OCI-LY1 (cell line): ENCODE measurements around the gene ACVR1.

Source experiments
- H2AFZ ChIP-seq: fragments of 200-600 bp; sonication (generic), shearing (Covaris generic); 2 replicates; pipeline ENCODE4 v1.6.0; 2014; ENCODE audit warnings: antibody characterized with exemption, mild to moderate bottlenecking, low read length
- H3F3A ChIP-seq: fragments of 200-600 bp; sonication (generic), shearing (Covaris generic); 2 replicates; pipeline ENCODE4 v1.6.0; 2014; ENCODE audit warnings: mild to moderate bottlenecking, antibody characterized with exemption, low read length, moderate library complexity; ENCODE audit not compliant: insufficient read depth
- H3K27ac ChIP-seq: fragments of 200-600 bp; sonication (generic); 2 replicates; pipeline ENCODE4 v1.5.1; 2014; ENCODE audit warnings: low read length, mixed run types, mild to moderate bottlenecking, low read depth; ENCODE audit not compliant: poor library complexity, severe bottlenecking
- H3K27me3 ChIP-seq: fragments of 200-600 bp; sonication (generic); 2 replicates; pipeline ENCODE4 v1.6.0; 2014; ENCODE audit warnings: antibody characterized with exemption, mild to moderate bottlenecking, low read length, moderate library complexity; ENCODE audit not compliant: insufficient read depth
- H3K36me3 ChIP-seq: fragments of 200-600 bp; sonication (generic); 2 replicates; pipeline ENCODE4 v1.6.1; 2014; ENCODE audit warnings: mild to moderate bottlenecking, antibody characterized with exemption, low read length, moderate library complexity, mixed read lengths; ENCODE audit not compliant: insufficient read depth
- H3K4me1 ChIP-seq: fragments of 200-600 bp; sonication (generic); 2 replicates; pipeline ENCODE4 v1.5.1; 2014; ENCODE audit warnings: mild to moderate bottlenecking, low read length, moderate library complexity; ENCODE audit not compliant: insufficient read depth, severe bottlenecking
- H3K4me2 ChIP-seq: fragments of 200-600 bp; sonication (generic), shearing (Covaris generic); 2 replicates; pipeline ENCODE4 v1.6.1; 2014; ENCODE audit warnings: low read length
- H3K4me3 ChIP-seq: fragments of 200-600 bp; sonication (generic); 2 replicates; pipeline ENCODE4 v1.5.1; 2014; ENCODE audit warnings: low read length, low read depth, mild to moderate bottlenecking, mixed read lengths; ENCODE audit not compliant: poor library complexity, severe bottlenecking
- H3K79me2 ChIP-seq: fragments of 200-600 bp; shearing (Covaris generic); 2 replicates; pipeline ENCODE4 v1.6.1; 2016; ENCODE audit warnings: mixed run types, low read length, mixed read lengths; ENCODE audit not compliant: insufficient read depth
- H3K9ac ChIP-seq: fragments of 200-600 bp; sonication (generic), shearing (Covaris generic); 2 replicates; pipeline ENCODE4 v1.6.1; 2014; ENCODE audit warnings: mild to moderate bottlenecking, low read length, mixed read lengths
- H3K9me2 ChIP-seq: fragments of 200-600 bp; sonication (generic), shearing (Covaris generic); 2 replicates; pipeline ENCODE4 v1.6.1; 2014; ENCODE audit warnings: low read depth, mild to moderate bottlenecking, low read length, mixed read lengths
- H3K9me3 ChIP-seq: fragments of 200-600 bp; shearing (Covaris generic); 2 replicates; pipeline ENCODE4 v1.6.1; 2014; ENCODE audit warnings: low read length, mixed read lengths
- H4K20me1 ChIP-seq: fragments of 200-600 bp; sonication (generic), shearing (Covaris generic); 2 replicates; pipeline ENCODE4 v1.6.0; 2016; ENCODE audit warnings: mild to moderate bottlenecking, low read length; ENCODE audit not compliant: insufficient read depth
- EZH2 ChIP-seq: fragments of 200-600 bp; sonication (generic), shearing (Covaris generic); IDR thresholded peaks from 2 replicates; pipeline ENCODE4 v1.8.0; 2017; ENCODE audit warnings: borderline replicate concordance, mixed run types, mild to moderate bottlenecking, antibody characterized with exemption, low read length, moderate library complexity, mixed read lengths
- TF ChIP-seq, protein P1 (sequence below): fragments of 200-600 bp; sonication (generic), shearing (Covaris generic); IDR thresholded peaks from 2 replicates; pipeline ENCODE4 v1.5.1; 2017; ENCODE audit warnings: mild to moderate bottlenecking, antibody characterized with exemption, low read length, moderate library complexity, mixed read lengths

ACVR1 gene

DNA sequence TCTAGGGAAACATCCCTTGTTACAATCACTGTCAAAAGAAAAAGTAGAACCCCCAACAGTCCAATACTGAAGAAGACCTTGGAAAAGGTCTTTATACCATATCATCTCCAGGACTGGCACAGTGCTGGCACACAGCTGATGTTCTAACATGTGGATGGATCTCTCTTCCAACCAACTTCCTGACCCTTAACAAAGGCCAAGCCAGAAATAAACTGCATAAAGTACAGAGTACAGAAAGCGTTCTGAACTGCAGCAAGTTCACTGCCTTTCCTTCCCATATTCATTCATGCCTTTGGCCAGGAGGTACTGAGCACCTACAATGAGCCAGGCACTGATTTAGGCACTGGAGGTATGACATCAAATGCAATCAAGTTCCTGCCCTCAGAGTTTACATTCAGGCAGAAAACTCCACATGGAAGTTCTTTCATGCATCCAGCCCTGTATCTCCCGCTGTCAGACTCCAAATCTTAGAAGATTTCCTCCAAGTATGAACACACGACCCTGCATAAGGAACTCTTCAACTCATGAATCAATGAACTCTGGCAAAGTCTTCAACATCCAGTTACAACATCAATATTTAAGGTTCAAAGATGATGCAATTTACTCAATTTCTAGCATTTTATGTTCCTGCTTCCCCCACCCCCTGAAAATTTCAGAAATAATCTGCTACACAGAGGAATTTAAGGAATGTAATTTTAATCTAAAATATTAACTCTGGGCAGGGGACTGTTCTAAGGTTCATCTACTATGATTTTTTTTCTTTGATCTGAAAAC lies 33.8 kb downstream of the ACVR1 start:
- no peaks in the 10 kb centered on the region for H3K4me1 ChIP-seq
- H3K9me3 ChIP-seq: no peaks in the 10 kb centered on the region
- no peak overlapping the region for H3K4me3 ChIP-seq
- no peaks in the 10 kb centered on the region for H3K9me2 ChIP-seq
- no peak overlapping the region for H2AFZ ChIP-seq
- no peaks in the 10 kb centered on the region for H3F3A ChIP-seq
- no peak overlapping the region for H3K27ac ChIP-seq
- peaks cover 4% of the 10 kb centered on the region; the same call in 1 of the 2 replicates for H3K27me3 ChIP-seq
- no peaks in the 10 kb centered on the region for H4K20me1 ChIP-seq
- no peak overlapping the region for H3K9ac ChIP-seq
- no peaks in the 10 kb centered on the region for H3K79me2 ChIP-seq
- no peaks in the 10 kb centered on the region for H3K36me3 ChIP-seq
- no peak for TF ChIP-seq EZH2
- TF ChIP-seq, protein P1, sequence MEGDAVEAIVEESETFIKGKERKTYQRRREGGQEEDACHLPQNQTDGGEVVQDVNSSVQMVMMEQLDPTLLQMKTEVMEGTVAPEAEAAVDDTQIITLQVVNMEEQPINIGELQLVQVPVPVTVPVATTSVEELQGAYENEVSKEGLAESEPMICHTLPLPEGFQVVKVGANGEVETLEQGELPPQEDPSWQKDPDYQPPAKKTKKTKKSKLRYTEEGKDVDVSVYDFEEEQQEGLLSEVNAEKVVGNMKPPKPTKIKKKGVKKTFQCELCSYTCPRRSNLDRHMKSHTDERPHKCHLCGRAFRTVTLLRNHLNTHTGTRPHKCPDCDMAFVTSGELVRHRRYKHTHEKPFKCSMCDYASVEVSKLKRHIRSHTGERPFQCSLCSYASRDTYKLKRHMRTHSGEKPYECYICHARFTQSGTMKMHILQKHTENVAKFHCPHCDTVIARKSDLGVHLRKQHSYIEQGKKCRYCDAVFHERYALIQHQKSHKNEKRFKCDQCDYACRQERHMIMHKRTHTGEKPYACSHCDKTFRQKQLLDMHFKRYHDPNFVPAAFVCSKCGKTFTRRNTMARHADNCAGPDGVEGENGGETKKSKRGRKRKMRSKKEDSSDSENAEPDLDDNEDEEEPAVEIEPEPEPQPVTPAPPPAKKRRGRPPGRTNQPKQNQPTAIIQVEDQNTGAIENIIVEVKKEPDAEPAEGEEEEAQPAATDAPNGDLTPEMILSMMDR: no peak
- H3K4me2 ChIP-seq: no peak overlapping the region

DNA sequence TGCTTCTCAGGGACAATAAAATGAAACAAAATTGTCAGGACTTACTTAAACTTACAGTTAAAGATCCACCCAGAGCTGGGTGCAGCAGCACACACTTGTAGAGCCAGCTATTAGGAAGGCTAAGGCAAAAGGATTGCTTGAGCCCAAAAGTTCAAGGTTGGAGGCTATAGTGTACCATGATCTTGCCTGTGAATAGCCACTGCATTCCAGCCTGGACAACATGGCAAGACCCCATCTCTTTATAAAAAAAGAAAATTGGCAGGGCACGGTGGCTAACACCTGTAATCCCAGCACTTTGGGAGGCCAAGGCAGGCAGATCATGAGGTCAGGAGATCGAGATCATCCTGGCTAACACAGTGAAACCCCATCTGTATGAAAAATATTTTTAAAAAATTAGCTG lies 34.6 kb downstream of the ACVR1 start:
- no peaks in the 10 kb centered on the region for H3F3A ChIP-seq
- H3K4me2 ChIP-seq: no peak overlapping the region
- no peak overlapping the region for H3K27ac ChIP-seq
- TF ChIP-seq EZH2: no peak
- TF ChIP-seq, protein P1: no peak
- no peaks in the 10 kb centered on the region for H4K20me1 ChIP-seq
- no peak overlapping the region for H3K9ac ChIP-seq
- H2AFZ ChIP-seq: no peak overlapping the region
- H3K9me2 ChIP-seq: no peaks in the 10 kb centered on the region
- H3K9me3 ChIP-seq: no peaks in the 10 kb centered on the region
- no peaks in the 10 kb centered on the region for H3K36me3 ChIP-seq
- H3K79me2 ChIP-seq: no peaks in the 10 kb centered on the region
- no peaks in the 10 kb centered on the region for H3K4me1 ChIP-seq
- H3K27me3 ChIP-seq: peaks cover 4% of the 10 kb centered on the region; the same call in 1 of the 2 replicates
- no peak overlapping the region for H3K4me3 ChIP-seq

DNA sequence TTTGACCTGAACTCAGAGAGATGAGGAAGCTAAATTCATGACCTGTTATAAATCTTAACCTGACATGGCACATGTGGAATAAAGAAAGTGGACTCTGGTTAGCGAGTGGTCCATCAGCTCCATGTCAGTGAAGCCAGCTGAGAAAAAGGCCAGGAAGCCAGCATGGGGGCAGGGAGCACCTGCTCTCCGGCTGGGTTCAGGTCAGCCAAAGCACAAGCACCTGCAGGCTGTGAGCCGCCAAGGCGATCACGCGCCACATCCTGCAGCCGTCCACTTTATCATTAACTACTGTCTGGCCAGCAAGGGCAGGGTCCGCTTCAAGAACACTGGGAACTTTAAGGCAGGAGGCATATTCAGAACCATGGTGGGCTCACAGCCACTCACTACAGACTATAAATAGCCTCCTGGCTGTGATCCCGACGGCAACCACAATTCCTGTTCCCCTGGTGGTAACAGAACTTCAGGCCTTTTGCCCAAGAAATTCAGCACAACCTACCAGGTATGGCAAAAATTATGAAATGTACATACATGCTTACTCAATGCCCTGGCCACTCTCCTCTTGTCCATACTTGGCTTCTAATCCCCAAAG lies 35.5 kb downstream of the ACVR1 start:
- Histone ChIP-seq H3K36me3 (no peaks in the 10 kb centered on the region), H3K9ac (no peak overlapping the region), H3K4me1 (no peaks in the 10 kb centered on the region), H3K4me2 (no peak overlapping the region), H3K9me3 (no peaks in the 10 kb centered on the region), H2AFZ (no peak overlapping the region), H3K9me2 (no peaks in the 10 kb centered on the region), H3F3A (no peaks in the 10 kb centered on the region), H3K27me3 (peaks cover 4% of the 10 kb centered on the region; the same call in 1 of the 2 replicates), H4K20me1 (no peaks in the 10 kb centered on the region), H3K27ac (no peak overlapping the region), H3K4me3 (no peak overlapping the region), H3K79me2 (no peaks in the 10 kb centered on the region)
- TF ChIP-seq, protein P1: no peak
- no peak for TF ChIP-seq EZH2
